ENCODE results near the gene STEAP1B. TPM values are rescaled to one million over a fixed set of nuclear protein-coding genes. Genes with fewer than 3 reads are reported as not detected.
"Not testable (repeated sequence)": the region's sequence is repeated elsewhere in the genome, so short reads cannot be mapped to it uniquely, and the experiment has no call there.

The STEAP1B gene
- total RNA-seq, 1 donor from 2014 or later, result 2.0 TPM

DNA sequence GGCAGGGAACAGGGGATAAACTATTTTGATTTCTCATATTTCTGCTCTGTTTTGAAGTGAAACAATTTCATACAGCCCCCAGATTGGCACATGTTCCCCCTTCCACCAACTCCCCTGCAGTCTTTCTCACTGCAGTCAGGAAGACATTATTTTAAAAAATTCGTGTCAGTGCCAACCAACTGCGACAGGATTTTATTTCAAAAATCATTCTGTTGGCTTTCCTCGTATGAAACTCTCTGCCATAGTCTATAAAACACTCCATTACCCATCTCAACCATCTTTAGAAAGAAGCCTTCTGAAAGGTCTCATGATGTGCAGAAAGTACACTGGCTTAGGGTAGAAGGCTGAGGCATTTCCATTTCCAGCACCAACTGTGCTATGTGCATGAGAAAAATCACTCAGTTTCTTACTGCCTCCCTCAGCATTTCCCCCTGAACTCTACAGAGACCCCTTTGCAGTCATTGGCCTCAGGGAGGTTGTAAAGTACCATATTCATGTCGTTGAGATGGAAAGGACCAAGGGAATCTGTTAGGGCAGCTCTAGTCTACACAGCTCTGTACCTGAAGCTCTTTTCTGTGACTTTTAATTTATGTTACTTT, 46.9 kb downstream of the STEAP1B start:
- ATAC-seq, result no peak

DNA sequence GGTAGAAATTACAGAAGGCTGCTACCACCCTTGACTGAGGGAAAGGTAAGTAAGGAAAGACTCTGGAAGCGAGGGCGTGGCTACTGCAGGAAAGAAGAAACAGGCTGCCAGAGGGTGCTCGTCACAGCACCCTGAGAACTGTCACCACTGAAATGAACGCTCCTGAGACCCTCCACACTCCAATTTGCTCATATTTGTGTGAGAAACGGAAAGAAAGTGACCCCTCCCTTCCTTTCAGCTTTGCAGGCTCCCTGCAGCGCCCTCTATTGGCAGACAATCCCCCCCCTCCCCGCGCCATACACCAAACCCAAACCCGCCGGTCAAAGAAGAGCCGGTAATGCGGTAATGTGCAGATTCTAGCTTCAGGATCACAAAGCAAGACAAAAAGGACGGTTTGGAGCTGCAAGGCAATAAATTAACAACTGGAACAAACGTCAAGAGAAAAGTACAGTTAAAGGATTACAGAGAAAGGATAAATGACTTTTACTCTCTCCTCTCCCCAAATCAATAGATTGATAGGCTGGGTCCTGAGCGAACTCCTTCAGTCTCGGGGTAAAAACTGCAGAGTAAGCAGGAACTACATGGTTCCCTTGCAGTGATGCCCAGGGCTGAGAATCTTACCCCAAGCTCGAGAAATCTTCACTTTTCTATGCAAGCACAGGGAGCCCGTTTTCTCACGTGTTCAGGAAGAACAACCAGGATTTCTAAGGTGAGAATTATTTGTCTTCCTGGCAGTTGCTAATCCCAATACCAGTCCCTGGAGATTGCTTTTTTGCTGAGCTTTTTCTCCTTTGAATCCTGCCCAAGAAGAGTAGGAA, 47.6 kb downstream of the STEAP1B start:
- peak; percentile 70 for ATAC-seq

DNA sequence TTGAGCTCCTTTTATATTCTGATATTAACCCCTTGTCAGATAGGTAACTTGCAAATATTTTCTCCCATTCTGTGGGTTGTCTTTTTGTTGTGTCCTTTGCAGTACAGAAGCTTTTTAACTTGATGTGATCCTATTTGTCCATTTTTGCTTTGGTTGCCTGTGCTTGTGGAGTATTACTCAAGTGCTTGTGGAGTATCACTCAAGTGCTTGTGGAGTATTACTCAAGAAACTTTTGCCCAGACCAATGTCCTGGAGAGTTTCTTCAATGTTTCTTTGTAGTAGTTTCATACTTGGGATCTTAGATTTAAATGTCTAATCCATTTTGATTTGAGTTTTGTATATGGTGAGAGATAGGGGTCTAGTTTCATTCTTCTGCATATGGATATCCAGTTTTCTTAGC, 50.0 kb downstream of the STEAP1B start:
- not testable (repeated sequence) for ATAC-seq

DNA sequence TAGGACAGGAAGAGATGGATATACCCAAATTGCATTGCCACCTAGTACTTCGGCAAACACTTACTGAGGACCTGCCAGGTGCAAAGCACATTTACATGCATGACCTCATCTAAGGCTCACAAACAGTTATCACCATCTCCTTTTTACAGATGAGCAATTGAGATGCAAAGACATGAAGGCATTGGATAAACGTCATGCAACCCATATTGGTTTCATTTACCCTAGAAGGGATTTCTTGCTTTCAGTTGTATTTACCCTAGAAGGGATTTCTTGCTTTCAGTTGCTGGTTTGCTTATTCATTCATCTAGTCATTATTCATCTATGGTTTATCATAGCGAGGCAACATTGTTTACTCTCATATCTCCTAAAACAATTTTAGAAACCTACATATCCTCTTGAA, 52.2 kb downstream of the STEAP1B start:
- no peak for ATAC-seq

DNA sequence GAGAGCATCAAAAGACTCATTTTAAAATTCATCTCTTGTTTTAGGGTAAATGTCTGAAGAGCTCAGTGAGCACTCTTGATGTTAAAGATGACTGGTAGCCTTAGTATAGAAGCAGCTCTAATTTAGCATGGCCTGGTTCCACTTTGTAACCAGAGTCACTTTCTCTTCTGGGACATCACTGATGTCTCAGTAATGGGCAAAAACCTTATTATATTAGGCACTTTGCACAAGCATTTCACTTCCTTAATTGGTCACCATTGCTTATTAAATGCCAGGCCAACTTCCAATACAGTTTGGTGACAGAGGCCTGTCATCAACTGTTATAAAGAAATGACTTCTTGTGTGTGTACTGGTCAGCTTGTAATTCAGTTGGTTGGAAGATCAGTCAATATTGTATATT, 53.0 kb downstream of the STEAP1B start:
- ATAC-seq, result no peak

DNA sequence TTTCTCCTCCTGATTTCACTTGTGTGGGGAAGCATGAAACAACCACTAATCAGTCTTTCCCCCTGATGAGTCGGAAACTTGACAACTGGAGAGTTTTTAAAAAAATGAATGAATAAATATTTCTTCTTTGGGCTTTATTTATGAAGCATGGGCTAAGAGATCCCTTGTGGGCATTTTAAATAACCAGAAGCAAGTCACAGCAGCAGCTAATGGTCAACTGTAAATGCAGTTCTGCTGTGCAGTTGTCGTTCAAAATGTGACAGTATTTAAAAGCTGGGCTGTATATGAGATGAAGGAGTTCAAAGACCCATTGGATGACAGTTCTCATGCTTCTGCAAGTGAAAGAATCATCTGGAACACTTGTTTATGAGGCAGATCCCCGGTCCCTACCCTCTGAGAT, 54.1 kb downstream of the STEAP1B start:
- no peak for ATAC-seq

DNA sequence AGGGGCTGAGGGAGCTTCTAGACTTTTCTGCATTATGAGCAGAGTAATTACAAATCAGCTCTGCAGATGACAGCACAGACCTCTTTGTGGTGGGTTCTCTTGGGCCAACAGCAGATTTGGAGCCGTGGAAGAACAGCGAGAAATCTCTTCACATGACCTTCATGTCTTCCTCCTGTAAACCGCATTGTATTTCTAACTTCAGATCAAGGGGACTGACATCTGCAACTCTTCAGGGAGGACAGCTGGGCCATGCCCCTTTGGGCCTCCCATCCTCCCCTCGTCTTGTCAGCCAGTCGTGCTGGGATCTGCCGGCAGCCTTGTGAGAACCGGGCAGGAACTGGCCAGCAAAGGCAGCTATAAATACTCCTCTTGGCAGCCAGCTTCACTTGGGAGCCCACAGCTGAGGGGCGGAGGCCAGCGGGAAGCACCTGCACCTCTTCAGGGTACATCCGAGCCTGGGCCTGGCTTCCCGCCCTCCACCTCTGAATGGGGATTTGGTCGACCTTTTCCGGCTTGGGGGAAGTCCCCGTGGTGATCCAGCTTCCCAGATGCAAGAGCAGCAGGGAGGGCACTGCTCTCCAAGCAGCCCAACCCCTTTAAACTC, 54.7 kb downstream of the STEAP1B start:
- peak; percentile 93 for ATAC-seq

DNA sequence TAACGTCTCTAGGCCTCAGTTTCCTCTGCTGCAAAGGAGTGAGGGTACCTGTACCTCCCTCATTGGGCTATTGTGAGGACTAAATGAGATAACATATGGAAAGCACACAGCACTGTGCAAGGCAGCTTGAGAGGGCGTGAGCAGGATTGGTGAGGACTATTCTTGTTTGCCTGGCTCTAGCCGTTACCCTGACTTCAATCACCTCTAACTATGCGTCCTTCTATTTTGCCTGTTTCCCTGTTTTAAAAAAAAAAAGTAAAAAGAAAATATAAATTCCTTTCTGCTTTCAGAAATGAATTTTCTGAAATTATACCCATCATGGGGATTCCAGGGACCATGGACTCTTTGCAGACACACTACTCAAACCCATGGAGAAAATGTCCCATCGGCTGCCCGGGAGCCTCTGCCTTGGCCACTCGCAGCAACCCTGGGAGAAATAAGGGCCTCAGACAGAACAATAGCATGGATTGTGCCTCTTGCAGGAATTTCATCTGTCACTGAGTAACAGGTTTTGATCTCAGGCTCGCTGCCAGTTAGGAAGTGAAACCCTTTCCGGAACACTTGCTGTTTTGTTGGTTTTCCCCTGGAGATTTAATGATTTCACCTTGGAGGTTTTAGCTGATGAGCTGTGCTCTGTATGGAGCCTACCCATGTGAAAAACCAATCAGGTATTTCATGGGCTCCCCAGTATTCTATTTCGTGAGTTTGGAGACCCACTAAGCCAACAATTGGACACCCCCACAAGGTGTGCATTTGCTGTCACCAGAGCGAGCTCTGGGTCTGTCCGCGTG, 55.6 kb downstream of the STEAP1B start:
- ATAC-seq, result peak; percentile 75

DNA sequence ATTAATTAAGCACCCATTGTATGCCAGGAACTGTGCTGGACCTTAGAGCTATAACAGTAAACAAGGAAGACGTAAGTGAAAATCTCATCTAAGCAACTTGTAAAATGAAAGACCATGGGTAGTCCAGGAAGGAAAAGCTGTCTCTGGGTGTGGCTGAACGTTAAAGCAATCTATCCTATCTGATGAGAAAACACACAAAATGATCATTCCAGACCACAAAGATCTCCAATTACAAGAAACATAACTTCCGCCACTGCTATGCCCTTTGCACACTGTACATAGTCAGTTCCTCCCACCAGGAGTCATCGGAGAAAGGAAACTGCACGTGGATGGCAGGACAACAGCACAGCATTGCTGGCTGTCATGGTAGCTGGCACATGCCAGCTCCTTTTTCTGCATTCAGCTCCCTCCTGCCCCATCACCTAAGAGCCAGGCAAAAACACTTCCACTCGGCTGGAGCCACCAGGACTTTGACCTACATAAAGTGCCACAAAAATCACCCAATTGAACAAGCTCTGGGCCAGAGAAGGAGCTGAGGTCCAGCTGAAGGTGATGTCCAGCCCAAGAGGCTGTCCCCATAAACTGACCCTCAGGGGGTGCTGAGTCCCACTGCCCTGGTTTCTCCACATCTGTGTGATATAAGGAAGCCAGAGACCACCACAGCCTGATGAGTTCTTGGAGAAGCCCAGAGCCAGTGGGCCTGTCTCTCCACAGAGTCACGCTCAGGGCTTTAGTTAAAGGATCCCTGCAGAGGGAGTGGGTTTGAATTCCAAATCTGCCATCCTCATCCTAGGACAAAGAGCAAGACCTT, 56.4 kb downstream of the STEAP1B start:
- ATAC-seq, result no peak

DNA sequence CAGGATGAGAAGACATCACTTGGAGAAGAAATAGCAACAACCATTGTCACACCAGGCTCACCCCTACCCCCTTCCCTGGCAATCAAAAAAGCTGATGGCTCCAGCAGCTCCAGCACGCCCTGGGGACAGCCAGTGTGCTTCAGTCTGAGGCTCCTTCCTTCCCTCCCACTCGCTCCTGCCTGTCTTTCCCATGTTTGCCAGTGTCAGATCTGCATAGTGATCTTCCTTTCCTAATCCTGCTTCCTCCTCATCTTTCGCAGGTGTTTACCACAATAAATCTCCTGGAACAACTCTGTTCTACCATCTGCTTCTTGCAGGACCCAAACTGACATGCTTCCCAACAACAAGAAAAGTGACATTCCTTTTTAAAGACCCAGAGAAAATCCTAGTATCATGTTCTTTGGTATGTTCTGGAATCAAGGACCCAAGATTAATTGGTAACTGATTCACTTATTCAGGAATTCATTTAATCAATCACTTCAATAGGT, 57.1 kb downstream of the STEAP1B start:
- ATAC-seq, result no peak

DNA sequence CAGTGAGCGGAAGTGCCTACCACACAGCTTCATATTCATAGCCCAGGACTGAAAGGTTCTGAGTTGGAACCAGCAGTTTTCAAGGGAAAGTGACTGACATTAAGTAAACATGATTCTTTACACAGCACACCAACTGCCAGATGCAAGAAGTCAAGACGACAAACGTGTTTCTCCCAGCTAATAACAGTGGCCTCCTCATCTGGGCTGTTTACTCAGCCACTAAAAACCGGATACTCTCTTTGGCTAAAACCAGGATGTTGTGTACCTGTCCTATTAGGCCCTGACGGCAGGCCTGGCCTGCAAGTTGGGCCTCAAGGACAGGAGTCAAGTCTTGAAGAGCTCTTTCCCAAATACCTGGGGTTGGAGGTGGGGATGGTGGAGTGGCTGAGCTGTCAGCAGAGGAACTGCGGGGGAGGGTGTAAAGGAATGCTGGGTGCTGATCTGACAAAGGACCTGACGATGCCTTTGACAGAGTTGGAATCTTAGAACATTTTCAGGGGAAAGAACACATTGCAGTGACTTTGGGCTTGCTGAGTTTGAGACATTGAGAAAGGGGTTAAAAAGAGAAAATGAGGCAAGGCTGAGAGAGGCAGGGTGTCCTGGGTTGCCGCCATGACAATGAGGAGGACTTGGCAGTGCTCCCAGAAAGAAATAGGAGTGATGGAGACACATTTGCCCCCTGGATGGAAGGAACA, 57.7 kb downstream of the STEAP1B start:
- no peak for ATAC-seq

DNA sequence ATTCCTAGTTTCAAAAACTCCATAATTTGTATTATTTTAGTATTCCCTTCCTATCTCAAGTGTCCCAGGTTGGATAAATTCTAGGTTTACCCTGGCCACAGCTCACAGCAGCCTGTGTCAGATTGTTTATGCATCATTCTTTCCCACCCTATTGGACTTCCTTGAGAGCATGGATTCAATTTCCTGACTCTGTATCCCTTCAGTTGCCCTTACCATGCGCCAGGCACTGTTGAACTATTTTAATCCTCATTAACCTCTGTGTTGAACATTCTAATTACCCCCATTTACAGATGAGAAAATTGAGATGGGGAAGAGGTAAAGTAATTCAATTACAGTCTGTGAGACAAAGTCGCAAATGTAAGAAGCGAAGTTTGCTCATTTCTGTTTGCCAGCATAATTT, 58.8 kb downstream of the STEAP1B start:
- ATAC-seq, result no peak

DNA sequence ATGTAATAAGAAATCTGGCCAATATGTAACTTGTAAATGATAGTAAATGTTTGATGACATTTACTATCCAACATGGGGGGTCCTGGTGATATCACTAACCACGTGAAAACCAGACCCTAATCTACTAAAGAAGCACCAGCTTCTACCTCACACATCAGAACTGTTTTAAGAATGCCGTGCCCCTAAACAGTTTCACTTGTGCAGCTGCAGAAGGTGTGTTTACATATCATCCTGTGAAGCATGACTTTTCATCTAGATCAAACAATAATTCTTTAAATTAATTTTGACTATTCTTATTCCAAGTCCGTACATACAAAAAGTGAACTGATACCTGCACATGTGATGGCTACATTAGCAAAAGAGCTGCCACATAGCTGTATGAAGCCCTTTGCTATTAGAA, 61.0 kb downstream of the STEAP1B start:
- ATAC-seq, result no peak

DNA sequence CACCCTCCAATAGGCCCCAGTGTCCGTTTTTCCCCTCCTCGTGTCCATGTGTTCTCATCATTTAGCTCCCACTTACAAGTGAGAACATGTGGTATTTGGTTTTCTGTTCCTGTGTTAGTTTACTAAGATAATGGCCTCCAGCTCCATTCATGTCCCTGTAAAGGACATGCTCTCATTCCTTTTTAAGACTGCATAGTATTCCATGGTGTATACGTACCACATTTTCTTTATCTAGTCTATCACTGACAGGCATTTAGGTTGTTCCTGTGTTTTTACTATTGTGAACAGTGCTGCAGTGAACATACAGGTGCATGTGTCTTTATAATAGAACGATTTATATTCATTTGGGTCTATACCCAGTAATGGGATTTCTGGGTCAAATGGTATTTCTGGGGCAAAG, 63.4 kb downstream of the STEAP1B start:
- ATAC-seq, result not testable (repeated sequence)

DNA sequence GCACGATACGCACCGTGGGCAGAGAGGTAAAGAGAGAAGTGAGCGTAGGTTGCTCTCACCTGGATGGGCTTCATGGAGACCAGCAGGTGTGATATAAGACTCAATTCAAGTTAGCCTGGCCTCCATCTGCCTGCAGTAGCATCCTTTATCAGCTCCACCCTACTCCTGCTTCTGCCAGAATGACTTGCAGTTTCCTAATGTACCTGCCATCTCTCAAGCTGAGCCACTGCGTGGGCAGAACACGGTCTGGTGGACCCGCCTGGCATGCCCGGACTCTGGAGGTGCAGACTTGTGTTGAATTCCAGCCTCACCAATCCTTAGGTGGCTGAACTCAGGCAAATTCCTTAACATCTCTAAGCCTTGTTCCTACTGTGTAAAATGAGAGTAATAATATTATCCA, 64.3 kb downstream of the STEAP1B start:
- ATAC-seq, result no peak

DNA sequence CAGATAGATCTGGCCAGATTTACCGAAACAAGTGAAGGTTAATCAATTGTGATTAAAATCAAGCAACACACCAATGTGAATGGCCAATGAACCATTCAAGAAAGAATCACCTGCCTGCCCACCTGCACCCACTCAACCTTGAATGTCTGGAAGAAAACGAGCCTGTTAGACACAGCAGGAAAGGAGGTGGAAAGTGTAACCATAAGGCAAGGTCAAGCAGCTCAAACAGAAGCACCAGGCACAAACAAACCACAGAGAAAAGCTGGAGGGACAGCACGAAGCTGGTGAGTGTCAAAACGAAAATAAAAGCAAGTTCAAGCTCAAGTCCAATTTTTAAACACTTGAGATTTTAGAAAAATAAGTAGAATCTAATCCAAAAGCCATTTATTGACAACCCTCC, 64.9 kb downstream of the STEAP1B start:
- ATAC-seq, result no peak

DNA sequence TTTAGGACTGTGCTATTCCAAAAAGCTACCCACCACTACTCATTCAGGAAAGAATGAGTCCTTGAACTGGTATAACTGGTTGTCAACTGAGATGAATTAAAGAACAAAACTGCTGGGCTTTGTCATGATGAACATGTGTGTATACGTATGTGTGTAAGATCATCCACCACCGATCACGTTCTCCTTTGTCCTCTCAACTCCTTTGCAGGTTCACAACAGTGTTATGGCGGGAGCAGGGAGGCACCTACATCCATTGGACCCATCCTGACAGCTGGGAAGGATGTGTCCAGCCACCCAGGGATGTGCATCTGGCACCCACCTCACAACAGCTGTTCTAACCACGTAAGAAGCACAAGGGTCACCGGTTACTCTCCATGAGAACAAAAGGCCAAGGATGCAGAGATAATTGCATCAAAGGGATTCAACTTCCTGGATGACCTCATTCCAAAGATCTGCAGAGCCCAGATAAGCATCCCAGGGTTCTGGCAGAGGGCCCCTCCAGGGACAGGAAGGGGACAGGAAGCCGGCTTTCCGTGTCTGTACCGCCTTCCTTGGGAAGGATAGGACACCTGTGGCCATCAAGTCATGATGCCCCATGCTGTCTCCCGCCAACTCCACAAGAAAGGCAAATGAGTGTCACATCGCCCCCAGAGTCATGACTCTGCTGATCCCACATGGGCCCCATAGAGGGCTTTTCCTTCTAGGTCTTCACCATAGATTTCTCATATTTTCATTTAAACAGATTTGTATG, 66.1 kb downstream of the STEAP1B start:
- peak; percentile 86 for ATAC-seq

DNA sequence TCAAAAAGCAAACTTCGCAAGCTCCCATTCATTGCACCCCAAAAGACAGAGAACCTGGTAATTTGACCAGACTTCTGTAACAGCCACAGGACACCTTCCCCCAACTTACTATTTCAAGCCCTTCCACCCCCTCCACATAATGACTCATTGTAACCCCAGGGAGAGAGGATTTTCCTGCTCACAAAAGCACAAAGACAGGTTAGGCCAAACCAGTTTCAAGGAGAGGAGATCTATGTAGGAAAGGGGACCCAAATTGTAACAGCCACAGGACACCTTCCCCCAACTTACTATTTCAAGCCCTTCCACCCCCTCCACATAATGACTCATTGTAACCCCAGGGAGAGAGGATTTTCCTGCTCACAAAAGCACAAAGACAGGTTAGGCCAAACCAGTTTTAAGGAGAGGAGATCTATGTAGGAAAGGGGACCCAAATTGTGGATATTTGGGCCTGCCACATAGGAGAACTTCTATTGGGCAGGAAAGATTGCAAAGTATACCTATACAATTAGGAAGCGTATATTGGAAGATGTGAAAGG, 66.8 kb downstream of the STEAP1B start:
- peak; percentile 77 for ATAC-seq

DNA sequence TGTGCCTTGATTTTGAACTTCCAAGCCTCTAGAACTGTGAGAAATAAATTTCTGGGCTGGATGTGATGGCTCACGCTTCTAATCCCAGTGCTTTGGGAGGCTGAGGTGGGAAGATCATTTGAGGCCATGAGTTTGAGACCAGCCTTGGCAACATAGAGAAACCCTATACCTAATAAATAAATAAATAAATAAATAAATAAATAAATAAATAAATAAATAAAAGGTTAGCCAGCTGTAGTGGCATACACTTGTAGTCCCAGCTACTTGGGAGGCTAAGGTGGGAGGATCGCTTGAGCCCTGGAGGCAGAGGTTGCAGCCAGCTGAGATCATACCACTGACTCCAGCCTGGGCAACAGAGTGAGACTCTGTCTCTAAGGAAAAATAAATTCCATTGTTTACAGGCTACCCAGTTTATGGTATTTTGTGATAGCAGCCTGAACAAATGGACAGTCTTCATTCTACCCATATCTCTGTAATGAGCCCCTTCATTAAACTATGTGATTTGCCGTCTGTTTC, 67.7 kb downstream of the STEAP1B start:
- no peak for ATAC-seq

DNA sequence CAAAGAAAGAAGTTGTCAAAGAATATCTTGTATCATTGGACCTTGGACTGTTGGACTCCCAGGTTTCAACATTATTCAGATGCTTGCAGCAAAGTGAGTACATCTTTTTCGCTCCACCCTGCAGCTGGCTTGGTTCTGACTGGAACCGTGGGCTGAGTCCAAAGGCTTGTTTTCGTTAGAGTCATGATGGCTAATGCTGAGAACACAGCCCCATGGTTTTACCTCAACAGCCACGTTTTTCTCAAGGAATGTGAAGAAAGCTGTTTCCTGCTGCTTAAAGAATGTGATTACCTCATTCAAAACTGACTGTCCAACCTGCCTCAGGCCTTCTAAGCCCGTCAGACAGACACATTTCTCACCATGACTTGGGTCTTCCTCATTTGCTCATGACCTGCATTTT, 69.5 kb downstream of the STEAP1B start:
- peak; percentile 55 for ATAC-seq

Data from esophagus mucosa (tissue), 1 donor.